Stimulated activated CD4-positive, alpha-beta T cell treated with anti-CD3 and anti-CD28 coated beads, Interleukin-4, amount 100 ng/mL, for 1 hour (primary cell): ENCODE results near the gene TSPAN9.
A peak's percentile ranks its signal among the peaks of the same experiment; 100 is the strongest.

Experiments used
- DNase-seq: peaks from one replicate; pipeline ENCODE4 v3.0.0-alpha.2; 2020

Gene TSPAN9

DNA sequence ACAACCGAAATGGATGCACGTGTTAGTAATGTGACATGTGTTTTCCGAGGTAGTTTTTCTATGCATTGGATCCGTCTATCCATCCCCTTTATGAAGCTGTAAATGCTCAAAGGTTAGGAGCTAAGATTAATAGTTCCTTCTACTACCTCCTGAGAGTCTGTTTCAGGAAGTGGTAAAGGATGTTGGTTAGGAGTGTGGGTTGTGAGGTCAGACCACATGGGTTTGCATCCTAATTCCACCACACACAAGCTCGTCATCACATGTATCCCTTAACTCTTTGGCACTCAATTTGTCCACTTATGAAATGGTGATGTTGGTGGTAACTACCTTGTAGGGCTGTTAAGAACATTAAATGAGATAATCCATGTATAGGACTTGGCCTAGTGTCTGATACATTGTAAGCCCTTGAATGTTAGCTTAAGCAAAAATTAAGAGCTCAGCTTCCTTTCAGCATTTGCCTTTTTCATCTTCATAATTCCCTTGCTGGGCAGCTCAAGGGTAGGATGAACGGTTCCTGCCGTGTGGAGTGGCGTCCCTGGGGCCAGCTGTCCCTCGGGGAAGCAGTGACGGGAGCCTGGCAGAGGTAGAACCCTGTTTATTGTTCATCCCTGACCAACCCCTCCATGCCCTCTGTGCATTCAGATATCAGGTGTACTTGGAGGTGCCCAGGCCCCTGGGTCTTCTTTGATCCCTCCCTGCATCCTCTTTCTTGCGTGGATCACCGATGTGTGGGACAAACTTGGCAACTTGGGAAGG, 52.3 kb downstream of the TSPAN9 start:
- DNase-seq: no peak

DNA sequence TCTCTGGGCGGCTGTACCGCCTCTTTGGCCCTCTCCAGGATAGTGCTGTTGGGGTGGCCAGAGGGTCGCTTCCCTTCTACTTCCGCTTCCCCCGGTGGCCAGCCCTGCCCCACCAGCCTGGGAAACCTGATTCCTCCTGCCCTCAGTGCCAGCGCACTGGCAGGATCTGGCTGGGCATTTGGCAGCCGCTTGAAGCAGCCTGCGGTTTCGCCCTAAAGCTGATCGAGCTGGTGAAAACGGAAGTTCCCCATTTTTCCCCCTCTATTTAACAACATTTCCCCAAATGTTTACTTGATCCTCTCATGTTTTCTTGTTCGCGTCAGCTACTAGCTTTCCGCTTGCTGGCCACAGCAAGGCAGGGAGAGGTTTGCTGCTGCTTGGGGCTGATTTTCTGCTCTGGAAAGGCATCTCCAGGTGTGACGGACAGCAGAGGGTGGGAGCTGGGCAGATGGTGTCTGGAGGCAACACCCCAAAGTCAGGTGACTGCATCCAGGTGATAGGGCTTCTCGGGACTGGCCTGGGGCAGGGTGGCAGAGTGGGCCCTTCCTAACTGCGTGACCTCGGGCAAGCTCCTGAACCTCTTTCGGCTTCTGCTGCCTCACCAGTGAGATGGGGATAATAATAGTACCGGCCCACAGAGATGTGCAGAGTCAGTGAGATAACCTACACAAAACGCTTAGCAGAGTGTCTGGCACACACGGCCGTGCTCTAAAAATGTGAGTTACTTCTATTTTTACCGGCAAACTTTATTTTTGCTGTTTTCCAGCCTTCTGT, 53.1 kb downstream of the TSPAN9 start:
- no peak for DNase-seq

DNA sequence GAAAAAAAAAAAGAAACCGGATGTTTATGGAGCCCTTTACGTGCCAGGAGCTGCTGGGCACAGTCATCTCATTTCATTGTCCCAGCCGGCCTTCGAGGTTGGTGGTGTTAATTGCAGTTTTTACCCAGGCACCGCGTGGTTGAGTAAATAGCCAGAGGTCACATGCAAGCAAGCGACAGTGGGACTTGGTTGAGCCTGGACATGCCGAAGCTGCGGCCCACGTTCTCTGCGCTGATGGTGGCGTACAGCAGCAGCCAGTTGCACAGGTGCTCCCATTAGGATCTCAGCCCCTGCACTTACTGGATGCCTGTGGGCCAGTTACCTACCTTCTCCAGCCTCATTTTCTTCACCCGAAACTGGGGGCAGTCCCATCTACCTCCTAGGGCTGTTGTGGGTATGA, 54.0 kb downstream of the TSPAN9 start:
- DNase-seq: no peak

DNA sequence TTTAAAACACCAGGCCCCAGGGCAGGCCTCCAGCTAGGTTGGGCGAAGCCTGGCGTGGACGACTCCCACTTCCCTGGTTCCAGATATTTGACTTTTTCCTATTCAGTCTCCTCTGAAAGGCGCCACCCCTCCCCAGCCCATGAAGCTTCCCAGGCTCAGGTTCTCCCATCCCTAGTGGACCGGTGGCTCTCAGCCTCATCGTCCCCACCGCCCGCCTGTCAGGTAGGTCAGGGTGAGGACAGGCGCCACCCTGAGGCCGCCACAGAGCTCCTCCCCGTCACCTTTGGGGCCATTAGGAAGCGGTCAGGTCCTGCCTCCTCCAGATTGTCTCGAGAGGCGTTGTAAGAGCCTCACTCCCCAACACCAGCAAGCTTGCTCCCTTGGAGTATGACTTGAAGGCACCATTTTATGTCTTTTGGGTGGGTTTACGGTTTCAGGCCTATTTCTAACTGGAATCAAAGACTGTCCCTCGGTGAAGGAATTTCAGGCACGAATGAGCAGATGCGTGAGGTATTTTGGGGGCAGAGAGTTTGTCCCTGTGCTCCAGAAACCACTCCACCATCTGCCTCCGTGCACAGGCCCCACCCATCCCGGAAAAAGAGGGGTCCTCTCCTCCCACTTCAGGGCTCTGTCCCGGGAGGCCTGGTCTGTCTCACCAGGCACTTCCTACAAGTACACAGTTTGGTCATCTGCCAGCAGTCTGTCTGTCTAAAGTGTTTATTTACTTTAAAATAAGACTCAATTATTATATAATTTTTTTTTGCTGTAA, 55.6 kb downstream of the TSPAN9 start:
- no peak for DNase-seq

DNA sequence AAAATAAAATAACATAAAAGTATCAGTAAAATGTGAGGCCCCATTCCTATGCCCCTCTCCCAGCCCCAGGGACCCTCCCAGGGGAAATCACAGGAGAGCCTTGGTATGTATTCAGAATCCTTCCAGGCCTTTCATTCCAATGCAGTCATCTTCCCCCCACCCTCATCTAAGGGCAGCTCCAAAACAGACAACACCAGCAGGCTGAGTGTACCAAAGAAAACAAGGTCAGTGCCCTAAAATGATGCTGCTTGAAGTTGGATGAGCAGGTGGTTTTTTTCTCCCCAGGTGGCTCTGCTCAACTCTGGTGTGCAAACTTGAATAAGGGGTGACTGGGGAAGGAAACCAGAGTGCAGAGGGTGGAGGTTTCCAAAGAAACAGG, 56.2 kb downstream of the TSPAN9 start:
- DNase-seq: no peak

DNA sequence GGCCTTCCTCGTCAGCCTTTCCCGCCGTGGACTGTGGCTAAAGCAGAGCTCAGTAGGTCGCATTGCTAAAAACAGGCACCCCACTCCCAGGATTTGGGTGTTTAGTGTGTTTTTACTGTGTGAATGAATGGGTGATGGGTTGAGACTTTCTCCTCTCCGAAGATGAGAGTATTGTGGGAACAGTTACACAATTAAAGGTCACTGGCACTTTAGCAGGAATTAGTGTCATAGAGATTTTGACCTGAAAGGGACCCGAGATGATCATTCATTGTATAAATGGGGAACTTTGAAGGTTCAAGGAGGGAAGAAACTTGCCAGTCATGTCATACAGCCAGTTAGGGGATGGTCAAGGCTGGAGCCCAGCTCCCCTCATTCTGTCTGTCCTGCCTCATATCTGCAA, 56.9 kb downstream of the TSPAN9 start:
- DNase-seq: no peak

DNA sequence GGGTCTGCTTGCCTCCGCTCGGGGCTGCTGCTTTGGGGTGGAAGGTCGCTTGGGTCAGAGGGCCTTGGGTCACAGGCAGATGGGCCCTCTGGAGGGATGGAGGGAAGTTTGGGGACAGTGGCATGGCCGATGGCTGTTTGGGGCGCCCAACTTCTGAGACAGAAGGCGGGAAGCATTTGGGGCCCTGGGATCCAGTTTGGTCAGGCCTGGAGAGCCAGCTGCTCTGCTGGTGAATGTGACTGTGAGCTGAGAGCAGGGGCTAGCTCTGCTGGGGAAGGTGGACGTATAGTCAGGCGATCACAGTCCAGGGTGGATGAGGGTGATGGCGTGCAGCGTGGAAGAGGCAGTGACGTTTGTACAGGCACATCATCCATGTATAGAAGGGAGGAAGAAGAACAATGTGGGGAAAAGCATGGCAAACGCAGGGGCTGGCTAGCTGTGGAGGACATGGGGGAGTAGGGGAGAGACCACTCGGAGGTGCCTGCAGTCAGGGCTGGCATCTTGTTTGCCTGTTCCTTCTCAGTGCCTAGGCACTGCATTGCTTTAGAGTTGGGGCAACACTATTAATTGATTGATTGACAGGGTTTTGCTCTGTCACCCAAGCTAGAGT, 57.5 kb downstream of the TSPAN9 start:
- DNase-seq: no peak

DNA sequence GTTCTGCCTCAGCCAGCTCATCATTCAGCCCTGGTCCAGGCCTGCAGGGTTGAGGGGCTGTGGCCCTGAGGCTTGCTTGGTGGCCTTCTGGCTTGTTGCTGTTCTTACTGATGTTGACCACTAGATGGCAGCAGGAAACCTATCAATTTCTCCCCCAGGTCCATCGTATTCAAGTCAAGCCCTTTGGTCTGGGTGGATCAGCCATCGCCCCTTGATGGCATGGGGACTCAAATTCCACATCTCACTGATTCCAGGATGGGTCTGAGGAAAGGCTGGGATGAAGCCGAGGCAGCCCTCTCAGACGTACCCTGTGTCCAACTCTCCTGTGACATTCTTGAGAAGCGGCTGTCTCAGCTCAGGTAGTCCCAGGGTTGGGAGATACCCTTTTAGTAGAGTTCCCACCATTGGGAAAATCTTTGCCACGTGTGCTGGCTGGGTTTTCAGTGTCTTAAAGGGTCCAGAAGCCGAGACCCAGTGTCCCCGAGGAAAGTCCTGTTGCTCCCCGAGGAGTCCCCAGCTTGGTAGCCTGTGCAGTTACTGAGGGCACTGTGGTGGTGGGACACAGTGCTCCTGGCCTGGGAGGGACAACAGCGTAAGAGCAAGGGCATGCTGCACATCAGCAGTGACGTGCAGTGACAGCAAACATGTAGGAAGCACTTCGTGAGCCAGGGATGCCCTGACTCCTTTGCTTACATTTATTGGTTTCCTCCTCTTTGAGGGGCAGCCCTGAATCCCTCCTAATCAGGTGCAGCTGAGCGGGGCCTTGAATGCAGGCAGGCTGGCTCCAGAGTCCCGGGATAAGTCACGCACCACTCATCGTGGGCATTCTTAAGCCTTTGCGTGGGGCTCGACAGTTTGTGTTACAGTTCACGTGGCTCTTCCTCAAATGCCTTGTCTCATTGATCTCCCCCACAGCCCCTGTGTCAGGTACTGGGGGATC, 58.6 kb downstream of the TSPAN9 start:
- peak; percentile 5 for DNase-seq

DNA sequence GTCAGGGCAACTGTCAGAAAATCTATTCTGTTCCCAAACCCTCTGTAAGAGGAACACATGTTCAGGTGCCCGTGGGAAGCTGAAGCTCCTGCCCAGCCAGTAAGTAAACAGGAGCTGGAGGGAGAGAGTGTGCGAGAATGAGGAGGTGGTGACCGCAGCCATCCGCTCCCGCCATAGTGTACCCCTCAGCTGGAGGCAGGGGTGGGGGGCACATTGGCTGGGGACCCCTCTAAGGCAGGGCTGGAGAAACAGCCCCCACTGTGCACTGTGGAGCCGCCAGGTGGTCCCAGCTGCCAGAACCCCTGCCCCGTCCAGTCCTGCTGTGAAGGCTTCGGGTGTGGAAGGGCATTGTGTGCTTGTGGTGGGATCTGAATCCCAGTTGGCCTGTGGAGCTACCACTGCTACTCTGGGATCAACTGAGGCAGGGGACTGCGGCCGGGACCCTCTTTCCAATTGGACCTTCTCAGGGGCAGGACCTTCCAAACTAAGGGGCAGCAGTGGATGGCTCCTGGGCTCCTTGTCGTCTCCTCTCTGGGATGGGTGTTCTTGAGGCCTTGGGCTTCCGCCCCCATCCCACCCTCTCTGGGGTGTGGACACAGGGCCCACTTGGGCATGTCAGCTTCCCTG, 59.6 kb downstream of the TSPAN9 start:
- no peak for DNase-seq

DNA sequence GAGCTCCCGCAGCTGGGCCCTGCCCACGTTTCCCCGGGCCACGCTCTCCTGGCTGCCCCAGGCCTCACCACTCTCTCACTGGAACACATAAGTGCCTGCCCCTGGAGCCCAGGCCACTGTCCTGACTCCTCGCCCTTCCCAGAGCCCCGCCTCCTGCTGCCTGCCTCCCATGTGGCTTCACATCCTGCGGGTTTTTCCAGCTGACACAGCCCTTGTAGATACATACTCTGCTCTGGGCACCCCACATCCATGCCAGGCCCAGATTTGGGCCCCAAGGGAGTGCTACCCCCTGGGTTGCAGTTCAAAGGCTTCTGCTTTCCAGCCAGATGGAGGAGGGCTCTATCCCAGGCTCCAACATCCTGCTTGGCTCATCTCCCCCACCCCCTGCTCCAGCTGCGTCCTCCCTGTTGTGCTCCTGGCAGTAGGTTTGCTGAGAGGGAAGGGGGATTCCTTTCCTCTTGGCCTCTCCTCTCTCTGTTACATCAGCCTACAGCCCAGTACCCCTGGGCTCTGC, 60.1 kb downstream of the TSPAN9 start:
- no peak for DNase-seq

DNA sequence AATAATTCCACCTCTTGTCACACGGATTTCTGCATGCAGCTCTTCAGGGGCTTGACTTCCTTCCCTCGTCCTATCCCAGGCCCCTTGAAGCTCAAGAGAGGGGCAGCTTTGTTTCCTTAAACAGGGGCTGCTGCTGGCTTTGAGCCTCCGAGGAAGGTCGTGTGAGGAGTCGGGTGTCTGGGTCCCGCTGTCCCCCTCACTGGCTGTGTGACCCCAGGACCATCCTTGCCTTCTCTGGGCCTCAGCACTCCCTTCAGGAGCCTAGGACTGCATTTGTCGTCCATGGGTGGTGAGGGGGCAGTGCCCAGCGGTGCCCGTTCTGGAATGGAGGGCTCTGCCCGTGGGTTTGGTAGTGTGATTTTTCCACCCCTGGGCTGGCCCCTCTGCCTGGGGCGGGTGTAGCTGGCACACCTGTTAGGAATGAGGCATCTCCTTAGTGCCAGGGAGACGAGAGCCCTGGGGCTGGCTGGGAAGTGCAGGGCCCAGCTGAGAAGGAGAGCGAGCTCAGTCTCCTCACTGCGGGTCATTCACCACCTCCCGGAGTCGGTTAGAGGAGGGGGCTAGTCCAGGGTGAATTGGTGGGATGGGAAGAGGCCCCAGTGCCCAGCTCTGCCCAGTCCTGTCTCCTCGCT, 60.8 kb downstream of the TSPAN9 start:
- no peak for DNase-seq

DNA sequence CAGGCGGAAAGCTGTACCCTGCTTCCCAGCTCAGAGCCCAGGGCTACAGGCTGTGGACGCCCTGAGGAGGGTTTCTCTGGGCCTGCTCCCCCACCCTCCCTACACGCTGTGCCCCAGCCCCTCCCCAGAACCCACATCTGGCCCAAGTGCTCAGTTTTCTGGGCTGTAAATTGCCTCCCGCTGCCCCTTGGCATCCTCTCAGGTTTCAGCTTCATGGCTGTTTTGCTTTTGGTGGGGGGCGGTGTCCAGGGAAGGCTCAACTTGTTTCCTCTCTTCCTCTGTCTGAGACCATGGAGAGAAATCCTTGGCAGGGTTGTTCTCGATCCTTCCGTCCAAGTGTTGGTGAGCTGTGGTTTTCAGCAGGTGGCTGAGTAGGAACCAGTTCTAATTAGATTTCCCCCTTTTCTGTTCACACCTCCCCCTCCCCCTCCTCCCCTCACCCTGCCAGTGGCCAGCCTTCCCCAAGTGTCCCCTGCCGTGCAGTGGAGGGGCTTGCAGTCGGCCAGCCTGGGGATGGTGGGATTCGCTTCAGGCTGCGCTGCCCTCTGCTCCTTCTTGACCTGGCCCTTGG, 61.8 kb downstream of the TSPAN9 start:
- no peak for DNase-seq

DNA sequence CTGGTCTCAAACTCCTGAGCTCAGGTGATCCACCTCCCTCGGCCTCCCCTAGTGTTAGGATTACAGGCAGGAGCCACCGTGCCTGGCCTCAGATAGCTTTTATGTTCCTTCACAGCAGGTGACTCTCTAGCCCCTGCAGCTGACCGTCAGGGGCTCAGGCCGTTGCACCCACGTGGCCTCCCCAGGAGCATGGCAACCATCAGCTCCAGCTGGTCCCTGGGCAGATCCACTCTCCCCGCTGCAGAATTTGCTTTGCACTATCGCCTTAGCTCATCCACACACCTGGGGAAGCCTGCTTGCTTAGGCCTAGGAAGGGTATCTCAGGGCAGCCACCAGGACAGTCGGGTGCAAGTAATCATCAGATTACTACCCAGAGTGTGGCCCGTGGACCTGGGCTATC, 62.6 kb downstream of the TSPAN9 start:
- DNase-seq: no peak

DNA sequence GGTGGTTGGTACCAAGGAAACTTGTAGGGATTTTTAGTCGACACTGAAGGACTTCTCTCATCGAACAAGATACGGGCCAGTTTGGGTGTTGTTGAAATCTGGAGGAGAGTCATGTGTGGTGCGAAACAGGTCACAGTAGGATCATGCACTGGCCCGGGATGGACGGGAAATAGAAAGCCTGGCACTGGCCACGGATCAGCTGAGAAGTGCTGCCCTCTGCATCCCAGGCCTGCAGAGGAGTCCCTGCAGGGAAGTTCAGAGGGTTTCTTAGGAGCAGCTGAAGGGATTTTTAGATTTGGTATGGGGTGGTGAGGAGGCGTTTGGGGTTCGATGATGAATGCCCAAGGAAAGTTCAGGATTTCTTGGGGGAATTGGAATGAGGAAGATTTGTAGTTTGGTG, 63.1 kb downstream of the TSPAN9 start:
- no peak for DNase-seq

DNA sequence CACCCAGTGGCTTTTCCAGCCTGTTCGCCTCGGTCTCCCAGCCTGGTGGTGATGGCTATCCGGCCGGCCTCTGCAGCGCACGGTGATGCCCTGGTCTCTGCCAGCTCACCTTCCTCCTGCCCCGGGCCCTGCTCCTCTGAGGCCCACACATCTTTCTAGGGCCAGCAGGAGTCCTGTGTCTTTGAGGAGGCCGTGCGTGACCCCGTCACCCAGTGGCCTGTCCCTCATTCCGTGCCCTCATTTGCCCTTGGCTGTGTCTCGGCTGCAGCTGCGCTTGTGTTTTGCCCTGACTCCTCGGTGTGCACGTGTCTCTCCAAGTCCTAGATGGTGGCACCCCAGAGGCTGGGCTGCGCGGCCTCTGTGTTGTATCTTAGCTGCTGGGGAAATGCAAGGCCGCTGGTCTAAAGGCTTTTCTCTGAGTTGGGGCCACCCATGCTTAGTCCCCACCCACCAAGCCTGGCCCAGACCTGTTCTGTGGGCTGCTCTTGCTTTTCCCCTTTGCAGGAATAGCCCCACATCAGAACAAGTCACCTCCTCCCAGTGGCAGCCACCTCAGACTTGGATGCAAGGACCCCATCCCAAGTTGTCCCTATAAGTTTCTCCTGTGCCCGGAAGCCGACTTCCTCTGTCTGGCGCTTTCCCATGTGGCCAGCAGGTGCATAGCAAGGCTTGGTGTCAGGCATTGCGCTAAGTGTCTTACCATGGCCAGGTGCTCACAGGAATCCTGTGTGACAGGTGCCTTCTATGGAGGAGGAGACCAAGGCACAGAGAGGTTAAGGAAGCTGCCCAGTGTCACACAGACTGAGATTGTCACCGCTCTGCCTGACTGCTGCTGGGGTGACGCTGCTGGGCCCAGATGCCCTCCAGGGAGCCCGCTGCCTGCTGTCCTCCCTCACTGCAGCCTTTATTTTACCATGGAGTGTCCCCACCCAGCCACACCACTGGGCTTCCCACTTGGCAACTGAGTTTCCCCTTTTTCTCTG, 64.5 kb downstream of the TSPAN9 start:
- no peak for DNase-seq

DNA sequence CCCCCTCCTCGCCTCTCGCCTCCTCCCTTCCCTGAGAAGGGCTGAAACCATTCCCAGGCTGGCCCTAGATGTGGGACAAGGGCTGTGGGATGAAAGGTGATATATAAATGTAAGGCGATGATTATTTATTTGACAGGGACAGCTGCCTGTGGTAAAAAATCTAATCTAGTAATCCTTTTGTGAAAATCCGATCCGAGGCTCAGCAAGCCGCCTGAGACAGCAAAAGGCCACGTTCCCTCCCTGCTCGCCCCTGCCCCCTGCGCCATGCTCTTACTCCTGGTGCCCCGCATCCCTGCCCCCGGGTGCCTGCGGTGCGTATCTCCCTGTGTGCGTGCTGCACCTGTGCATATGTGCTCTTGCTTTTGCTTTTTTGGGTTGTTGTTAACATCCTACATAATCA, 65.2 kb downstream of the TSPAN9 start:
- no peak for DNase-seq

DNA sequence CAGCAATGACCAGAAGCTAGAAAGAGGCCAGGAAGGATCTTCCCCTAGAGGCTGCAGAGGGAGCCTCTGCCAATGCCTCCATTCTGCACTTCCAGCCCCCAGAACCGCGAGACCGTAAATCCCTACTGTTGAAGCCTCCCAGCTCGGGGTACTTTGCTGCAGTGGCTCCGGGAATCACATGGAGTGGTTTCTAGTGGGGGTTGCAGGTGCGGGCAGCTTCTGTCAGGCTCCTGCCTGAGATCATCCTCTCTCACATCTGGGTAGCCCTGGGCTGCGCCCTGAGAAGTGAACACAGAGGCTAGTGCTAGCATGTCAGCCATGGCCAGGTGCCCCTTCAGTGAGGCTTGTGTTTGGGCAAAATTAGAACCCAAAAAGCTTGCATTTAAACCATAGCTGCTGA, 67.3 kb downstream of the TSPAN9 start:
- no peak for DNase-seq

DNA sequence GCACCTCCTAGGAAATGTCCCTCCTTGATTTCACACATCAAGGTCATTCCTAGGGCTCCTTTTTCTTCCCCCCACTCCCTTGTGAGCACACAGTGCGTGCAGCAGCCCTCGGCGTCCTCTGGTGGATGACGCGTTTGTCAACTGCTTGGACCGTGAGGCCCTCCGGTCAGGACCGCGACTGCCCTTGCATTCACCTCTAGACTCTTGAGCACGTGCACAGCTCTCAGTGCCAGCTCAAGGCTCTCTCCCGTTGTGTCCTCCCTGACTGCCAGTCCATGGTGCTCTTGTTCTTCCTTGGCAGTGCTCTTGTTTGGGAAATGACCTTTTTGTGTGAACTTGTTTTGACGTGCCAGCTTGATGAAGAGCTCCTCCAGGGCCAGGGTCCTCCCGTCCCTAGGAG, 67.9 kb downstream of the TSPAN9 start:
- no peak for DNase-seq

DNA sequence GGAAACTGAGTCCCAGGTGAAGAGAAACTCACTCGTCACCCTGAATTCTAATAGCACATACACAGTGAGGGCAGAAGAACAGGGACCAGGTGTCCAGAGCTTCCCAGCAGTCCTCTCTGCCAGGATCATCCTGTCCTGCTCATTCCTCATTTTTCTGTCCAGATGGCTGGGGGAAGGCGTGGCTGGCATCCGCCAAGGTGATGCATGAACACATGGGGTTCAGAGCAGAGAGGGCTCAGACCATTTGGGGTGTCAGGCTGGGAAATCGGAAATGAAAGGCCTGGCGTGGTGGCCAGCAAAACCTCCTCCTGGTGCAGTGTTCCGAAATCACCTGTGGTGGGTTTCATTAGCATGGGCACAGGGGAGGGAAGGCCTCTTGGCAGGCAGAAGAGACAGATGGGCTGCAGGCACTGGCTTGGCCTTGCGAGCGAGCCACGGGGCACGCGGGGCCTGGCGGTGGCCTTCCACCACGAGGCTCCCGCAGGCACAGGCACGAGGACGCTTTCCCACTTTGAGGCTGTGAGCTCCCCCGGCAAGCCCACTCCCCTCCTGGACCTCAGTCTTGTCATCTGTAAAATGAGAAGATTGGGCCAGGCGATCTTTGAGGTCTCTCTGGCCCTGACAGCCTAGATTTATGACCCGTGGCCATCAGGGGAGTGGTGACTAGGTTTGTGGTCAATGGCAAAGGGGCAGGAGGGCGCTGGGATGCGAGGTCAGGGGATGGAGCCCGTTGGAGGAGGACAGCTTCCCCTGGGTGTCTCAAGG, 68.5 kb downstream of the TSPAN9 start:
- no peak for DNase-seq
